ENCODE measurements around the gene PCF11. TPM values are rescaled to one million over a fixed set of nuclear protein-coding genes. Genes with fewer than 3 reads are reported as not detected.

The PCF11 gene
- total RNA-seq, 1 experiment from 2014 or later, result 45.0 TPM

GRCh38 chr11:83162377-83162776 is 5.4 kb downstream of the PCF11 start:
- DNase-seq, result no peak
- peaks cover 58% of the 10 kb centered on the region for H3K36me3 Mint-ChIP-seq (ENCODE audit: insufficient read depth, unreplicated experiment)
- BruUV-seq (replicated peaks), result no TSS peak
- H3K27me3 Mint-ChIP-seq (ENCODE audit: unreplicated experiment), result no peaks in the 10 kb centered on the region
- CTCF ChIA-PET, result interaction anchor here (0.5 to 0.6 kb wide), 2 partner anchors 177 to 261 kb away, joined by 4 to 7 read pairs; partner anchors contain the start of gene DDIAS
- TF ChIP-seq, protein P1, sequence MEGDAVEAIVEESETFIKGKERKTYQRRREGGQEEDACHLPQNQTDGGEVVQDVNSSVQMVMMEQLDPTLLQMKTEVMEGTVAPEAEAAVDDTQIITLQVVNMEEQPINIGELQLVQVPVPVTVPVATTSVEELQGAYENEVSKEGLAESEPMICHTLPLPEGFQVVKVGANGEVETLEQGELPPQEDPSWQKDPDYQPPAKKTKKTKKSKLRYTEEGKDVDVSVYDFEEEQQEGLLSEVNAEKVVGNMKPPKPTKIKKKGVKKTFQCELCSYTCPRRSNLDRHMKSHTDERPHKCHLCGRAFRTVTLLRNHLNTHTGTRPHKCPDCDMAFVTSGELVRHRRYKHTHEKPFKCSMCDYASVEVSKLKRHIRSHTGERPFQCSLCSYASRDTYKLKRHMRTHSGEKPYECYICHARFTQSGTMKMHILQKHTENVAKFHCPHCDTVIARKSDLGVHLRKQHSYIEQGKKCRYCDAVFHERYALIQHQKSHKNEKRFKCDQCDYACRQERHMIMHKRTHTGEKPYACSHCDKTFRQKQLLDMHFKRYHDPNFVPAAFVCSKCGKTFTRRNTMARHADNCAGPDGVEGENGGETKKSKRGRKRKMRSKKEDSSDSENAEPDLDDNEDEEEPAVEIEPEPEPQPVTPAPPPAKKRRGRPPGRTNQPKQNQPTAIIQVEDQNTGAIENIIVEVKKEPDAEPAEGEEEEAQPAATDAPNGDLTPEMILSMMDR (IDR thresholded peaks at IDR 0.05; ENCODE audit: unreplicated experiment), result no peak
- intact Hi-C loops (cut with micrococcal nuclease; ENCODE audit: unreplicated experiment), result no loop called here
- peak overlapping the region; percentile 88 for H3K27ac Mint-ChIP-seq (ENCODE audit: unreplicated experiment)
- H3K4me3 Mint-ChIP-seq (ENCODE audit: low read depth, unreplicated experiment), result no peak overlapping the region
- peaks cover 9% of the 10 kb centered on the region for H3K4me1 Mint-ChIP-seq (ENCODE audit: low read depth, unreplicated experiment)
- no peaks in the 10 kb centered on the region for H3K9me3 Mint-ChIP-seq (ENCODE audit: low read depth, unreplicated experiment)

GRCh38 chr11:83166193-83166866 is 9.4 kb downstream of the PCF11 start:
- Mint-ChIP-seq H3K4me1 (ENCODE audit: low read depth, unreplicated experiment) (peaks cover 20% of the 10 kb centered on the region), H3K4me3 (ENCODE audit: low read depth, unreplicated experiment) (no peak overlapping the region), H3K9me3 (ENCODE audit: low read depth, unreplicated experiment) (peaks cover 3% of the 10 kb centered on the region), H3K27me3 (ENCODE audit: unreplicated experiment) (no peaks in the 10 kb centered on the region), H3K36me3 (ENCODE audit: insufficient read depth, unreplicated experiment) (peaks cover 49% of the 10 kb centered on the region), H3K27ac (ENCODE audit: unreplicated experiment) (no peak overlapping the region)
- no TSS peak for BruUV-seq (replicated peaks)
- TF ChIP-seq, protein P1 (IDR thresholded peaks at IDR 0.05; ENCODE audit: unreplicated experiment), result no peak
- intact Hi-C loops (cut with micrococcal nuclease; ENCODE audit: unreplicated experiment), result no loop called here
- CTCF ChIA-PET, result no interaction called here
- DNase-seq, result no peak

GRCh38 chr11:83168756-83169155 is 11.8 kb downstream of the PCF11 start:
- Mint-ChIP-seq H3K27ac (ENCODE audit: unreplicated experiment) (no peak overlapping the region), H3K4me3 (ENCODE audit: low read depth, unreplicated experiment) (no peak overlapping the region), H3K4me1 (ENCODE audit: low read depth, unreplicated experiment) (peaks cover 20% of the 10 kb centered on the region), H3K27me3 (ENCODE audit: unreplicated experiment) (no peaks in the 10 kb centered on the region), H3K9me3 (ENCODE audit: low read depth, unreplicated experiment) (peaks cover 3% of the 10 kb centered on the region), H3K36me3 (ENCODE audit: insufficient read depth, unreplicated experiment) (peaks cover 51% of the 10 kb centered on the region)
- intact Hi-C loops (cut with micrococcal nuclease; ENCODE audit: unreplicated experiment), result no loop called here
- no peak for DNase-seq
- no TSS peak for BruUV-seq (replicated peaks)
- CTCF ChIA-PET, result no interaction called here
- TF ChIP-seq, protein P1 (IDR thresholded peaks at IDR 0.05; ENCODE audit: unreplicated experiment), result no peak

GRCh38 chr11:83170865-83171264 is 13.9 kb downstream of the PCF11 start:
- H3K4me1 Mint-ChIP-seq (ENCODE audit: low read depth, unreplicated experiment), result peaks cover 18% of the 10 kb centered on the region
- H3K4me3 Mint-ChIP-seq (ENCODE audit: low read depth, unreplicated experiment), result peak overlapping the region; percentile 21

More at GRCh38 chr11:83170865-83171264, 13.9 kb downstream of the PCF11 start:
- Mint-ChIP-seq H3K27me3 (ENCODE audit: unreplicated experiment) (no peaks in the 10 kb centered on the region), H3K36me3 (ENCODE audit: insufficient read depth, unreplicated experiment) (peaks cover 58% of the 10 kb centered on the region), H3K9me3 (ENCODE audit: low read depth, unreplicated experiment) (peaks cover 3% of the 10 kb centered on the region), H3K27ac (ENCODE audit: unreplicated experiment) (no peak overlapping the region)
- BruUV-seq (replicated peaks), result no TSS peak
- intact Hi-C loops (cut with micrococcal nuclease; ENCODE audit: unreplicated experiment), result no loop called here
- DNase-seq, result no peak
- CTCF ChIA-PET, result no interaction called here
- TF ChIP-seq, protein P1 (IDR thresholded peaks at IDR 0.05; ENCODE audit: unreplicated experiment), result no peak

All from Calu3 (cell line).